Adrenal gland (tissue), 12 donors: ENCODE measurements around the gene DIP2C. TPM values are rescaled to one million over a fixed set of nuclear protein-coding genes. Genes with fewer than 3 reads are reported as not detected.

ENCODE experiments used
- DNase-seq, 7 donors: peaks; one replicate each; pipeline ENCODE4 v3.0.0-alpha.2; 2019 to 2020
- H3K27ac ChIP-seq, 5 donors: fragments of 200-600 bp; sonication (generic) in 4 of 5; 1 replicate in 3 of 5; 2 replicates in 2 of 5; pipeline versions ENCODE4 v1.5.1 to v1.8.0; 2016 to 2020; ENCODE audit warnings: mild to moderate bottlenecking in 1 of 5
- H3K27me3 ChIP-seq: fragments of 200-600 bp; 2 replicates; pipeline ENCODE4 v1.8.0; 2021
- H3K36me3 ChIP-seq, 2 donors: fragments of 200-600 bp; replicated peaks in 1 of 2; 1 replicate in 1 of 2; 2 replicates in 1 of 2; pipeline versions ENCODE4 v1.5.1 to v1.8.0; 2018 to 2022
- H3K4me1 ChIP-seq, 2 donors: fragments of 200-600 bp; replicated peaks in 1 of 2; 1 replicate in 1 of 2; 2 replicates in 1 of 2; pipeline versions ENCODE4 v1.5.1 to v1.8.0; 2018 to 2021
- H3K4me3 ChIP-seq, 4 donors: fragments of 200-600 bp; sonication (generic) in 3 of 4; one replicate each; pipeline ENCODE4 v1.5.1; 2016 to 2018
- H3K9me3 ChIP-seq, 3 donors: fragments of 200-600 bp; sonication (generic) in 1 of 3; replicated peaks in 1 of 3; 1 replicate in 2 of 3; 2 replicates in 1 of 3; pipeline versions ENCODE4 v1.5.1 to v1.8.0; 2016 to 2021
- CTCF ChIP-seq, 6 experiments: fragments of 450-650 bp in 4 of 6; fragments of 200-600 bp in 2 of 6; sonication (generic) in 1 of 6; IDR thresholded peaks; 1 replicate in 5 of 6; 2 replicates in 1 of 6; pipeline versions ENCODE4 v1.5.1 to v1.8.0; 2016 to 2021; ENCODE audit warnings: antibody characterized with exemption in 6 of 6, mild to moderate bottlenecking in 2 of 6, moderate library complexity in 1 of 6
- POLR2A ChIP-seq, 2 donors: fragments of 450-650 bp; IDR thresholded peaks; one replicate each; pipeline ENCODE4 v1.6.1; 2017; ENCODE audit warnings: antibody characterized with exemption in 2 of 2, mild to moderate bottlenecking in 2 of 2, moderate library complexity in 1 of 2
- WGBS, 4 donors: extraction: QIAGEN DNeasy Blood & Tissue Kit in 2 of 4; methylation state at CpG; one replicate each; pipeline versions ENCODE4 v1.1.5 to v1.1.7; 2013 to 2017; 5-methylcytosine and 5-hydroxymethylcytosine counted together
- intact Hi-C, 2 donors: fragments of 100-400 bp; cut with DNase I; formaldehyde crosslinking; loops; one replicate each; pipeline versions ENCODE4 v1.14.1 to v1.15.0; 2022 to 2023
- polyA plus RNA-seq, 3 donors: library from polyadenylated mRNA; stranded (reverse); fragments of 200-250 nt in 2 of 3; fragments of 350-450 nt in 1 of 3; fragmentation: Illumina TruSeq in 1 of 3; extraction: RNeasy Lipid Tissue Mini Kit (QIAGEN cat#74804) in 1 of 3; gene quantifications; one replicate each; pipeline ENCODE4 v1.2.3, GENCODE V29; 2013 to 2014
- total RNA-seq, 9 donors: library from RNA; depleted of rRNA in 4 of 9; stranded (reverse); fragments of >200 nt in 4 of 9; fragments of 120-200 nt in 1 of 9; fragmentation: NEBNext Ultra II Directional in 1 of 9; extraction: Animal tissue kit (Norgen Biotek cat#: 25700) in 1 of 9; gene quantifications; one replicate each; pipeline versions ENCODE4 v1.1.0 to v1.2.4, GENCODE V29; 2013 to 2023
- donor health status: healthy with polysubstance abuse.
- donor health status: Bipolar disorder and iron deficiency.
- donor health status: DM: yes; HTN: yes; CAD: no.
- donor health status: DM: no; HTN: no; CAD: no.
- donor health status: DM: no; HTN: no; CAD: no.
- donor health status: DM: yes; HTN: yes; CAD: no.

DIP2C gene
- total and polyA plus RNA-seq, 12 donors, result 4.8 to 23.9 (median 19.7) TPM

DNA sequence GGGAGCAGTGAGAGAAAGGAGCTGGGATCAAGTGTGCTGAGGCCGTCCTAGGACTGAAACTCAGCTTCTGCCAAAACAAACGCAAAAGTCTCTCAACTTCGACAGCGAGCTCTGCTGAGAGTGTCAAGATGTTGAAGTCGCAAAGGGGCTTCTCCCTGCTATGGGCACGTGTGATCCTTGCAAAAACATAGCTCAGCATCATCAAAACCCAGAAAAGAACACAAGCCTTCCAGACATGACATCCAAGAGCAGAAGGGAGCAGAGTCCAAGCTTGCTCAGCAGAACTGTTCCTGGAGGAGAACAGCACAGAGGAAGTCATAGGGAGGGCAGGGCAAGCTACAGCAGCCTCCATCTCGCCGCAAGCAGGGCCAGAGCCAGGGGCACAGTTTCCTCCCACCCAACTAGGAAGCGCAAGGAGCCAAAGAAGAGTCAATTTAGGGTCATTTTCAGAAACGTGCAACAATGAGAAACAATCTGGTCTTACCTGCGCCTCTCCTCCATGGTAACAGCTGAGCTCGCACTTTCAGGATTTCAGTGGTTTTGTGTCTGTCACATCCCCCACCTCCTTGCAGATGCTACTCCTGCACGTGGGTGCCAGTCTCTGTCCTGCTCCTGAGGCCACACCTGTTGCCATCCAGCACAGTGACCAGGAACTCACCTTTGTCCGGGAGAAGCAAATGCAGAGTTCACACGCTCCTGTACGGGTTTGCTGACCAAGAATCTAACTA lies 113.9 kb downstream of the DIP2C start:
- DNase-seq, result peak in 1 of 7 donors; percentile 4
- no peak overlapping the region for H3K4me3 ChIP-seq
- intact Hi-C loops, result no loop called here
- TF ChIP-seq CTCF (IDR thresholded peaks at IDR 0.05) (no peak), POLR2A (IDR thresholded peaks at IDR 0.05) (no peak)
- peaks cover 0 to 6% of the 10 kb centered on the region in 2 donors for H3K4me1 ChIP-seq
- 80 to 86% (median 82%) methylated on average over 14 to 16 of the region's 16 CpGs for WGBS, 4 donors
- H3K27ac ChIP-seq, result no peak overlapping the region
- no peaks in the 10 kb centered on the region for H3K27me3 ChIP-seq
- no peaks in the 10 kb centered on the region for H3K36me3 ChIP-seq
- H3K9me3 ChIP-seq, result no peaks in the 10 kb centered on the region

DNA sequence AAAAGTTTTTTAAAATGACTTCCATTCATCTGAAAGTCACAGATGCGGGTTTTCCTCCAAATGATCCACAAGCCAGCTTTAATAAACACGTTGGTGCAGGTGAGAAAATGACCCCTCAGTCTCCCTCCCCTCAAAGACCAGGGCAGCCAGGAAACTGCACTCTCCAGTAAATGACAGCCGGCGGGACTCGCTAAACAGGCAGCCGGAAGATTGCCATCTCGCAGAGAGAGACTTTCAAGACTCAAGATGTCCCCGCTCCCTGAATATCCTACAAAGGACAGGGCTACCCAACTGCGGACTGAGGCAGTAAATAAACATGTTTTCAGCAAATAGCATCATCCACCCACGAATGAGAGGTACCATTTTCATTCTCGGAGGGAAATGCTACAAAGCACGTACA lies 116.8 kb downstream of the DIP2C start:
- TF ChIP-seq CTCF (IDR thresholded peaks at IDR 0.05), result no peak
- no peak for TF ChIP-seq POLR2A (IDR thresholded peaks at IDR 0.05)
- H3K27ac ChIP-seq, result no peak overlapping the region
- 87 to 91% (median 90%) methylated on average over 12 of the region's 12 CpGs for WGBS, 4 donors

DNA sequence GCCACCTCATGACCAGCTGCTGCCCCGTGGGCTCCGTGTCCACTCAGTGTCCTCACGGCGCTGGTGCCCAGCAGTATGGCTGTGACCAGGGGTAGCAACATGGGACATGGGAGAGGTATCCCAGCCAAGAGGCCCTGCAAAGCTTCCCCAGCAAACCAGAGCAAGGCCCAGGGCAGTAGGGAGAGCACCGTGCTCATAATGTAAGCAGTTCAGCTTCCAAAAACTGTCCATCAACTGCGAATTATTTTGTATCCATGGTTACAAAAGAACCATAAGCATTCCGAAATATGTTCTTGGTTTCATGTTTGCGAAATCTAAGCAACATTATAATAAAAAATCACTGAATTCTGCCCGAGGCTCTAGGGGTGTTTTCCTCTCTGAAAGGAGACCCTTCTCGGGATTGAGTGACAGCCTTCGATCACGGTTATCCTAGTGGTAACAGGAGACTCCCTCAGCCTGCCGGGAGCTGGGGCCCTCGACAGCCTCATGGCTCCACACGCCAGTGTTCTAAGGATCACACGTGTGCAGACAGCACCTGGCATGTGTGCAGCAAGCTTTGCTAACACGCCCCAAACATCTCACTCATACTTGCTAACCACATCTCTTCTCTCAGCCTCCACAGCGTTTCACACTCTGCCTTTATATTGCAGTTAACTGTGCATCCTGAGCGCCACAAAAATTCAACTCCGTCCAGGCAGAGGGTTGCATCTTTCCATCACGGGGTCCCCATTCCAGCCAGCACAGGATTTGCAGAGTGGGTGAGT lies 117.6 kb downstream of the DIP2C start:
- Histone ChIP-seq H3K9me3 (peaks cover 0 to 7% (median 0%) of the 10 kb centered on the region in 3 donors), H3K4me1 (no peaks in the 10 kb centered on the region), H3K27me3 (no peaks in the 10 kb centered on the region), H3K4me3 (no peak overlapping the region), H3K36me3 (no peaks in the 10 kb centered on the region), H3K27ac (no peak overlapping the region)
- WGBS, 4 donors, result 92 to 95% (median 93%) methylated on average over 21 of the region's 21 CpGs
- DNase-seq, result peak in 2 of 7 donors; percentile 2 to 30
- TF ChIP-seq POLR2A (IDR thresholded peaks at IDR 0.05) (no peak), CTCF (IDR thresholded peaks at IDR 0.05) (no peak)
- intact Hi-C loops, result no loop called here

More for the DNA sequence above, 116.8 kb downstream of the DIP2C start:
- Histone ChIP-seq H3K36me3 (no peaks in the 10 kb centered on the region), H3K4me3 (no peak overlapping the region), H3K27me3 (no peaks in the 10 kb centered on the region), H3K4me1 (no peaks in the 10 kb centered on the region), H3K9me3 (peaks cover 0 to 7% (median 0%) of the 10 kb centered on the region in 3 donors)
- peak in 2 of 7 donors; percentile 8 to 42 for DNase-seq
- intact Hi-C loops, result no loop called here

- no peak for TF ChIP-seq CTCF (IDR thresholded peaks at IDR 0.05)
- TF ChIP-seq POLR2A (IDR thresholded peaks at IDR 0.05), result no peak
- Histone ChIP-seq H3K4me3 (no peak overlapping the region), H3K4me1 (no peaks in the 10 kb centered on the region)
These were observed 118.3 kb downstream of the DIP2C start for GRCh38 chr10:571166-571565.

More at GRCh38 chr10:571166-571565, 118.3 kb downstream of the DIP2C start:
- Histone ChIP-seq H3K27ac (no peak overlapping the region), H3K27me3 (no peaks in the 10 kb centered on the region), H3K9me3 (peaks cover 0 to 7% (median 0%) of the 10 kb centered on the region in 3 donors), H3K36me3 (no peaks in the 10 kb centered on the region)
- intact Hi-C loops, result no loop called here
- 76 to 87% (median 84%) methylated on average over 12 to 13 of the region's 13 CpGs for WGBS, 4 donors
- DNase-seq, result peak in 2 of 7 donors; percentile 8 to 30
